Vagina (tissue), 2 donors: Measurements from ENCODE around the gene SIGLEC7. TPM values are rescaled to one million over a fixed set of nuclear protein-coding genes. Genes with fewer than 3 reads are reported as not detected.

Experiments used
- DNase-seq, 2 donors: peaks; one replicate each; pipeline ENCODE4 v3.0.0-alpha.2; 2017; ENCODE audit errors: extremely low spot score in 2 of 2
- H3K27ac ChIP-seq: fragments of 200-600 bp; sonication (generic); one replicate; pipeline ENCODE4 v1.5.1; 2019
- H3K27me3 ChIP-seq: fragments of 200-600 bp; sonication (generic); one replicate; pipeline ENCODE4 v1.5.1; 2019
- H3K36me3 ChIP-seq, 2 donors: fragments of 200-600 bp; sonication (generic); one replicate each; pipeline ENCODE4 v1.5.1; 2017 to 2019
- H3K4me1 ChIP-seq: fragments of 200-600 bp; sonication (generic); one replicate; pipeline ENCODE4 v1.5.1; 2019
- H3K4me3 ChIP-seq, 2 donors: fragments of 200-600 bp; sonication (generic); 1 replicate in 1 of 2; 2 replicates in 1 of 2; pipeline ENCODE4 v1.5.1; 2016 to 2019
- H3K9me3 ChIP-seq: fragments of 200-600 bp; sonication (generic); one replicate; pipeline ENCODE4 v1.5.1; 2019
- POLR2A ChIP-seq, 2 donors: fragments of 450-650 bp; IDR thresholded peaks; one replicate each; pipeline ENCODE4 v1.6.1; 2017; ENCODE audit warnings: antibody characterized with exemption in 2 of 2, mild to moderate bottlenecking in 2 of 2, moderate library complexity in 2 of 2
- POLR2AphosphoS5 ChIP-seq, 2 donors: sonication (generic); formaldehyde crosslinking; IDR thresholded peaks; one replicate each; pipeline ENCODE4 v1.9.0; 2017; ENCODE audit warnings: antibody characterized with exemption in 2 of 2, mild to moderate bottlenecking in 2 of 2, low read depth in 1 of 2; ENCODE audit not compliant: insufficient read depth in 1 of 2
- intact Hi-C: fragments of 100-400 bp; cut with DNase I; formaldehyde crosslinking; loops from one replicate; pipeline ENCODE4 v1.15.1; 2023
- total RNA-seq: library from RNA; depleted of rRNA; stranded (reverse); fragments of >200 nt; gene quantifications from one replicate; pipeline ENCODE4 v1.2.3, GENCODE V29; 2016
- TF ChIP-seq, protein P1 (sequence below), 3 experiments: fragments of 450-650 bp in 2 of 3; fragments of 200-600 bp in 1 of 3; sonication (generic) in 1 of 3; IDR thresholded peaks; one replicate each; pipeline ENCODE4 v1.5.1; 2017 to 2019; ENCODE audit warnings: antibody characterized with exemption in 3 of 3, mild to moderate bottlenecking in 2 of 3, moderate library complexity in 2 of 3

Gene SIGLEC7
- total RNA-seq, 1 donor from 2014 or later, result 1.5 TPM

DNA sequence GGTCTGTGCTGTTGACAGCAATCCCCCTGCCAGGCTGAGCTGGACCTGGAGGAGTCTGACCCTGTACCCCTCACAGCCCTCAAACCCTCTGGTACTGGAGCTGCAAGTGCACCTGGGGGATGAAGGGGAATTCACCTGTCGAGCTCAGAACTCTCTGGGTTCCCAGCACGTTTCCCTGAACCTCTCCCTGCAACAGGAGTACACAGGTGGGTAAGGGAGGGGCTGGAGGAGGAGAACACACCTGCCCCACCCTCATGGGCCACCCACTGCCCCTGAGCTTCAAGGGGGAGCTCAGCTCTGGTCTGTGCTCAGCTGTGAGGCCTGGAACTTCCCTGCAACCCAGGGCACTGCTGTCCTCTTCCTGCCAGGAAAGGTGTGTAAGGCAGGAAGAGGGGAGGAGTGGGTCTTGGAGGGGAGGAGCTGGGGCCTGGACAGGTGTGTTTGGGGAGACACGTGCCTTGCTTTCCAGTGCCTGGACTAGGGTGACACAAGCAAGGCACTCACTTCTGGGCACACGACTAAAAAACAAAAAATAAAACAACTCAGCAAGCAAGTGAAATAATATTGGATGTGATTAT lies 3.9 kb downstream of the SIGLEC7 start:
- Histone ChIP-seq H3K9me3 (no peaks in the 10 kb centered on the region), H3K4me3 (no peak overlapping the region), H3K36me3 (no peaks in the 10 kb centered on the region), H3K27me3 (no peaks in the 10 kb centered on the region), H3K27ac (no peak overlapping the region), H3K4me1 (no peaks in the 10 kb centered on the region)
- intact Hi-C loops, result no loop called here
- DNase-seq, result peak in 1 of 2 donors; percentile 74
- TF ChIP-seq POLR2A (IDR thresholded peaks at IDR 0.05), result no peak
- TF ChIP-seq POLR2AphosphoS5 (IDR thresholded peaks at IDR 0.05; ENCODE audit: insufficient read depth in 1 of 2, low read depth in 1 of 2), result no peak
- TF ChIP-seq, protein P1, sequence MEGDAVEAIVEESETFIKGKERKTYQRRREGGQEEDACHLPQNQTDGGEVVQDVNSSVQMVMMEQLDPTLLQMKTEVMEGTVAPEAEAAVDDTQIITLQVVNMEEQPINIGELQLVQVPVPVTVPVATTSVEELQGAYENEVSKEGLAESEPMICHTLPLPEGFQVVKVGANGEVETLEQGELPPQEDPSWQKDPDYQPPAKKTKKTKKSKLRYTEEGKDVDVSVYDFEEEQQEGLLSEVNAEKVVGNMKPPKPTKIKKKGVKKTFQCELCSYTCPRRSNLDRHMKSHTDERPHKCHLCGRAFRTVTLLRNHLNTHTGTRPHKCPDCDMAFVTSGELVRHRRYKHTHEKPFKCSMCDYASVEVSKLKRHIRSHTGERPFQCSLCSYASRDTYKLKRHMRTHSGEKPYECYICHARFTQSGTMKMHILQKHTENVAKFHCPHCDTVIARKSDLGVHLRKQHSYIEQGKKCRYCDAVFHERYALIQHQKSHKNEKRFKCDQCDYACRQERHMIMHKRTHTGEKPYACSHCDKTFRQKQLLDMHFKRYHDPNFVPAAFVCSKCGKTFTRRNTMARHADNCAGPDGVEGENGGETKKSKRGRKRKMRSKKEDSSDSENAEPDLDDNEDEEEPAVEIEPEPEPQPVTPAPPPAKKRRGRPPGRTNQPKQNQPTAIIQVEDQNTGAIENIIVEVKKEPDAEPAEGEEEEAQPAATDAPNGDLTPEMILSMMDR (IDR thresholded peaks at IDR 0.05), result no peak

DNA sequence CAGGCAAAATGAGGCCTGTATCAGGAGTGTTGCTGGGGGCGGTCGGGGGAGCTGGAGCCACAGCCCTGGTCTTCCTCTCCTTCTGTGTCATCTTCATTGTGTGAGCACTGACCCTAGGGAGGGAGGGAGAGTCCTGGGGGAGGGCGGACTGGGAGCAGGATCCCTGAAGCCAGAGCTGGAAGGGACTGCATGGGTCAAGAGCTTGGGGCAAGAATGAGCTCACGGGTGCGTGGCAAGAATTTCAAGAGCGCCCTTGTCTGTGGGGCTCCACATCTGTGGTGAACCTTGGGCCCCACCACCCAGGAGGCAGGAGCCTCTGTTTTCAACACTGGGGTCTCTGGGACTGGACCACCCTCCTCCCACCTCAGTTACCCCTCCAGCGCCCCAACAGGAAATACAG lies 4.7 kb downstream of the SIGLEC7 start:
- TF ChIP-seq POLR2A (IDR thresholded peaks at IDR 0.05), result no peak
- H3K36me3 ChIP-seq, result no peaks in the 10 kb centered on the region
- intact Hi-C loops, result no loop called here
- no peak overlapping the region for H3K27ac ChIP-seq
- H3K4me3 ChIP-seq, result no peak overlapping the region
- H3K27me3 ChIP-seq, result no peaks in the 10 kb centered on the region
- no peaks in the 10 kb centered on the region for H3K9me3 ChIP-seq
- DNase-seq, result peak in 1 of 2 donors; percentile 32
- no peaks in the 10 kb centered on the region for H3K4me1 ChIP-seq

DNA sequence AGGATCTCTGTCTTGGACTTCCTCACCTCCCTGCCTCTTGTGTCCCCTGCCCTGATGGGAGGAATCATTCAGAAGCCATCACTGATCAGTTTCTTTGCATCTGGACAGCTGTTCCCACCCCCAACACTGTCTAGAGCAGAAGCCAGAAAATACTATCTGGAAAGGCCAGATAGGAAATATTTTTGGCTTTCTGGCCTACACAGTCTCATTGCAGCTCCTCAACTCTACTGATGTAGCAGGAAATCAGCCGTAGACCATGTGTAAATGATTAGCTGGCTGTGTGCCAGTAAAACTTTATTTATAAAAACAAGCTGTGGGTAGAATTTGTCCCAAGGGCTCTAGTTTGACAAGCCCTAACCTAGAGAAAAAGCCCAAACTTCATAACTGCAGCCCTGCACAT lies 5.6 kb downstream of the SIGLEC7 start:
- DNase-seq, result no peak
- TF ChIP-seq POLR2A (IDR thresholded peaks at IDR 0.05) (no peak), POLR2AphosphoS5 (IDR thresholded peaks at IDR 0.05; ENCODE audit: insufficient read depth in 1 of 2, low read depth in 1 of 2) (no peak)
- TF ChIP-seq, protein P1 (IDR thresholded peaks at IDR 0.05), result no peak
- no peak overlapping the region for H3K4me3 ChIP-seq
- no peaks in the 10 kb centered on the region for H3K9me3 ChIP-seq
- no peaks in the 10 kb centered on the region for H3K27me3 ChIP-seq
- intact Hi-C loops, result no loop called here
- no peaks in the 10 kb centered on the region for H3K36me3 ChIP-seq
- no peak overlapping the region for H3K27ac ChIP-seq
- no peaks in the 10 kb centered on the region for H3K4me1 ChIP-seq

DNA sequence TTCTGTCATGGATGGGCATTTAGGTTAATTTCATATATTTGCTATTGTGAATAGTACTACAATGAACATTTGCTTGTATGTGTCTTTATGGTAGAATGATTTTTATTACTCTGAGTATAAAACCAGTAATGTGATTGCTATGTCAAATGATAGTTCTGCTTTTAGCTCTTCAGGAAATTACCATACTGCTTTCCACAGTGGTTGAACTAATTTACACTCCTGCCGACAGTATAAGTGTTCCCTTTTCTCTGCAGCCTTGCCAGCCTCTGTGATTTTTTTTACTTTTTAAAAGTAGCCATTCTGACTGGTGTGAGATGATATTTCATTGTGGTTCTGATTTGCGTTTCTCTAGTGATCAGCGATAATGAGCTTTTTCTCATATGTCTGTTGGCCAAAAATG lies 6.5 kb downstream of the SIGLEC7 start:
- Histone ChIP-seq H3K4me1 (no peaks in the 10 kb centered on the region), H3K4me3 (no peak overlapping the region), H3K9me3 (no peaks in the 10 kb centered on the region), H3K27me3 (no peaks in the 10 kb centered on the region), H3K27ac (no peak overlapping the region), H3K36me3 (no peaks in the 10 kb centered on the region)
- DNase-seq, result no peak
- intact Hi-C loops, result no loop called here
- TF ChIP-seq POLR2A (IDR thresholded peaks at IDR 0.05) (no peak), POLR2AphosphoS5 (IDR thresholded peaks at IDR 0.05; ENCODE audit: insufficient read depth in 1 of 2, low read depth in 1 of 2) (no peak)
- TF ChIP-seq, protein P1 (IDR thresholded peaks at IDR 0.05), result no peak

DNA sequence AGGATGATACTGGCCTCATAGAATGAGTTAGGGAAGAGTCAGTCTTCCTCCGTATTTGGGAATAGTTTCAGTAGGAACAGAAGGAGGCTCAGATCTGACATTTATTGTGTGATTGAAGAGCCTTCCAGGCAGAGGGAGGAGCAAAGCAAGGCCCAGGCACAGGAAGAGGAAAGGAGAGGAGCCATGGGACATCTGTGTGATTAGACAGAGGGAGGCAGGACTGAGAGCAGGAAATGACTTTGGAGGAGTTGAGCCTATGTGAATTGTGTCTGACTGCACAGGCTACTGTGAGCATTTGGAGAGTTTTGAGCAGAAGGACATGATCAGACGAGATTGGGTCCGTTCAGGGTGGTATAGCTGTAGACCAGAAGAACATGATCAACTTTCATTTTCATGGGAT lies 8.5 kb downstream of the SIGLEC7 start:
- H3K27me3 ChIP-seq, result no peaks in the 10 kb centered on the region
- intact Hi-C loops, result no loop called here

More for the DNA sequence above, 8.5 kb downstream of the SIGLEC7 start:
- no peaks in the 10 kb centered on the region for H3K36me3 ChIP-seq
- no peaks in the 10 kb centered on the region for H3K4me1 ChIP-seq
- TF ChIP-seq POLR2AphosphoS5 (IDR thresholded peaks at IDR 0.05; ENCODE audit: insufficient read depth in 1 of 2, low read depth in 1 of 2) (no peak), POLR2A (IDR thresholded peaks at IDR 0.05) (no peak)
- TF ChIP-seq, protein P1 (IDR thresholded peaks at IDR 0.05), result no peak
- DNase-seq, result peak in 1 of 2 donors; percentile 27
- no peak overlapping the region for H3K27ac ChIP-seq
- H3K4me3 ChIP-seq, result no peak overlapping the region
- no peaks in the 10 kb centered on the region for H3K9me3 ChIP-seq
